Measurements from ENCODE around the gene IL22.

IL22 gene, protein sequence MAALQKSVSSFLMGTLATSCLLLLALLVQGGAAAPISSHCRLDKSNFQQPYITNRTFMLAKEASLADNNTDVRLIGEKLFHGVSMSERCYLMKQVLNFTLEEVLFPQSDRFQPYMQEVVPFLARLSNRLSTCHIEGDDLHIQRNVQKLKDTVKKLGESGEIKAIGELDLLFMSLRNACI

GRCh38 chr12:68253504-68253903, at the start of gene IL22:
IL22 (minus strand) TSS chr12:68253604; CDS start chr12:68253448, 156 bp downstream.
- no peak for DNase-seq

DNA sequence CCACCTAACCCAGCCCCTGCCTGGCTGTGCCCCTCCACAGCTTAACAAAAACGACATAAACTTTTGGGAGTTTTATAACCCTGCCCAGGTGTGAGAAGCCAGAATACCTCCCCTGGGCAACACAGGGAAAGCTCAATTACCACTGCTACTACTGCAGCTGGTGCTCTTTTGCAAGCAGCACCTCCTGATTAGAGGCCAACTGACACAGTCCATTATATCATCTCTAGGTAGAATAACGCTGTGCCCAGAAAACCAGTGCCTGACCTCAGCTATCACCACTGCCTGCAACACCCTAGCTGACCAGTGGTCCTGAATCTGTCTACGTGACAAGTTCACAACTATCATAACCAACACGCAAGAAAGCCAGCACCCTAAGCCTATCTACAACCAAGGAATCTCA, 44.5 kb upstream of the IL22 start:
- DNase-seq: no peak

DNA sequence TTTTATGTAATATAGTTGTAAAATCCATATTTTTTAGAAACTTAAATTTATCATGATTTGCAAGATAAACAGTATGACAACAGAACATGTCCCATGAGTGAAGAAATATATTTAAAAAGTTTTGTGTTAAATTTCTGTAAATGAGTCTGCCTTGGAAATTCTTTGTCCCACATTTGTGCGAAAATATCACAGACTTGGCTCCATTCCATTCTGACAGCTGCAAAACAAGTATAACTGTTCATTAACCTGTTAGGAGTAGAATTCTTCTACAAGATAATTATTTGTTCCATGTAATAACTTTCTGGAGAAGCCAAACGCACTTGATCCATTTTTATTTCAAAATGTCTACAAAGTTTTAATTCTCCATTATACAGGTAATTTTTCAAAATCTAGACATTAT, 40.8 kb upstream of the IL22 start:
- no peak for DNase-seq

GRCh38 chr12:68293347-68293746, 39.9 kb upstream of the IL22 start:
- no peak for DNase-seq

GRCh38 chr12:68292151-68292943, 38.9 kb upstream of the IL22 start:
- no peak for DNase-seq

GRCh38 chr12:68291396-68292036, 38.1 kb upstream of the IL22 start:
- no peak for DNase-seq

DNA sequence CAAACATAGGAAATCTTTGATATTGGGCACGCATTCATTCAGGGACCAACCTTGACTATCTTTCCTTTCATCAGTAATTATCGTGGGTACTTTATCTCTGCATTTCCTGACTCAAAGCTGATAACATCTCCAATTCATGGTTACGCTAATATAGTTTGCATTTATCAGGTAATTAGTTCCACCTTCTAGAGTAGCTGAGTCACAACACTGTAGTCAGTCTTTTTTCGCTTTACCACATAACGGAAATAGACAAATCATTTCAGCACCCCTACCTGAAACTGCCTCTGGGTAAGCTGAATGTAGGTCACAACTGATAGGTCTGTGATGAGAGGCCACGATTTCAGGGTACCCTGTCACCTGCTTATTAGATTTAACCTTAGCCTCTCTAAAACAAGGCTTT, 36.7 kb upstream of the IL22 start:
- DNase-seq: peak; percentile 71

- DNase-seq: no peak
These were observed 33.7 kb upstream of the IL22 start for GRCh38 chr12:68287106-68287505.

DNA sequence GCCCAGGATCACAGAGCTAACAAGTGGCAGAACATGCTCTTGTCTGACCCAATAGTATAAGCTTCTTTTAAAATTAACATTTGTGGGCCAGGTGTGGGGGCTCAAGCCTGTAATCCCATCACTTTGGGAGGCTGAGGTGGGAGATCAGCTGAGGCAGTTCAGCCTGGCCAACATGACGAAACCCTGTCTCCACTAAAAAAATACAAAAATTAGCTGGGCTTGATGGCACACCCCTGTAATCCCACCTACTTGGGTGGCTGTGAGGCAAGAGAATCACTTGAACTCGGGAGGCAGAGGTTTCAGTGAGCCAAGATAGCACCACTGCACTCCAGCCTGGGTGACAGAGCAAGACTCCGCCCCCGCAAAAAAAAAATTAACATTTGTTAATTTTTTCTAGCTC, 33.0 kb upstream of the IL22 start:
- no peak for DNase-seq

DNA sequence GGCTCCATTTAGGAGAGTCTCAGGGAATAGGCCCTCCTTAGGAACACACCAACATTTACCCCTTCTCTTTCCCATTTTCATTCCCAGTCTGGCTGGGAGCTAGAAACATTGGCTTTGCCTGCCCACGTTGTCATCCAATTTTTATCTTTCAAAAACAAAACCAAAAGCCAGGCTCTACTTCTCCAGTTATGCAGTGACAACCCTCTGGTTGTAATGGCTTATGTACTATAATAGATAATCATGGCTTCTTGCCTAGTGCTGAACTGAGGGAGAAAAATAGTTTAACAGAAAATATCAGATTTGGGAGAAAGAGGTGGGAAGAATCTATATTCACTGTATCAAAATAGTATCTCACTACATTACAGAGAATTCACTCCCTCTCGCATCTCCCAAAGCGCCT, 32.1 kb upstream of the IL22 start:
- no peak for DNase-seq

GRCh38 chr12:68281322-68282077, 28.1 kb upstream of the IL22 start:
- DNase-seq: no peak

DNA sequence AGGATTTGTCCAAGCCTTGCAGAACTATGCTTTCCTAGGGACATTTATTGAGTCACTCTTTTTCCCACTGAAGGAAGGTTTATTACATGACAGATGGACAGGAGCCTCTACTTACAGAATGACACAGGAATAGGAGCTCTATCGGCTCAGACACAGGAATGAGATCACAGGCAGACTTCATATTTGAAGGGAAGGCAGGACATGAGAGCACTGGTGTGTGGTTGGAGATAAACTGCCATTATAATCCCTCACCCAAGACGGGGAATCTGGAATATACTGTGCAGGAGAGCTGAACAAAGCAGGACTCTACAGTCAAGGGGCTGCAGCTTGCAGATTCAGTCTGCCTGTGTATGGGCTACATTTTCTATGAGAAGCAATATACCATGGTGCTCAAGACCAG, 26.8 kb upstream of the IL22 start:
- no peak for DNase-seq

DNA sequence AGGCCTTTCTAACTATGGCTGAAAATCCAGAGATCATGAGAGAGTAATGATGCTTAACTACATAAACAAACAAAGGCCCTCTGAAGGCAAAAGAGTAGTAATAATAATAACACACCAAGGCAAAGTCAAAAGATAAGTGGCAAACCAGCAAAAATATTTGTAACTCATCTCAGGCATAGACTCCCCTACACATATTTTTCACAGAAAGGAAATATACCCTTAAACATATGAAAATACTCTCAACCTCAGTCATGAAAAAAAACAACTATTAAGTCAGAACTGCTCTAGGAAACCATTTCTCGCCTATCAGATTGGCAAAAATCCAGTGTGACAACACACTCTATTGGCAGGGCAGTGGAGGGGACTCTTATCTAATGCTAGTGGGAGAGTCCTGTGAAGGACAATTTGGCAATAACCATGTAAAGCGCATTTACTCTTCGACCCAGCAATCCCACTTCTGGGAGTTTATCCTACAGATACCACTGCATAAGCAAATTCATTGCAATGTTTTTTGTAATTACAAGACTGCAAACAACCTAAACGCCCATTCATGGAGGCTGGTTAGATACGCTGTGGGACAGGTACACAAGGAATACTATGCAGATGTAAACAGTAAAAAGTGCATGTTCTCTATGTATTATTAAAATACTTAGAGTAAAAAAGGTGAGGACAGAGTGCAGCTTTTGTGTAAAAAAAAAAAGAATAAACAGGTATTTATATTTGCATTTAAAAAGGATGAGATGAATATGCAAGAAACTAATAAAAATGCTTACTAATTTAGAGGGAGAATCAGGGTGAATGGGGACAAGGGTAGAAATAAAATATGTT, 26.0 kb upstream of the IL22 start:
- DNase-seq: no peak

- DNase-seq: no peak
These were observed 23.1 kb upstream of the IL22 start for GRCh38 chr12:68276402-68276930.

DNA sequence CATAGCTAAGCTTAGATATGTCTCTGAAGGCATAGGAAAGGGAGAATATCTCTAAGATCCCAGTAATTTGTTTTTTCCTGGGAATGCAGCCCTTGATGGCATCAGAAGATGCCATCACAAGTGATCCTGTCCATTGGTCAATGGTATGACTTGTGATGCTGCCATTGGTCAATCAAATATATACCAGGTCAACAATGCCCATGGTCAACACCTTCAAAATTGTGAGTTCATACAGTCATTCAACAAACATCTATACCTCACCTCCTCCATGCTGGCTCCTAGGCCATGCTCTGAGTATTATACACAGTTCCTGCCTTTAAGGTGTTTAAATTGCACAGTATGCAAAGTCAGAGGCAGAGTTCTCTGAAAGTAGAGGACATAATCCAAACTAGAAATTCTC, 19.3 kb upstream of the IL22 start:
- DNase-seq: no peak

- DNase-seq: no peak
These were observed 17.9 kb upstream of the IL22 start for GRCh38 chr12:68271346-68271745.

DNA sequence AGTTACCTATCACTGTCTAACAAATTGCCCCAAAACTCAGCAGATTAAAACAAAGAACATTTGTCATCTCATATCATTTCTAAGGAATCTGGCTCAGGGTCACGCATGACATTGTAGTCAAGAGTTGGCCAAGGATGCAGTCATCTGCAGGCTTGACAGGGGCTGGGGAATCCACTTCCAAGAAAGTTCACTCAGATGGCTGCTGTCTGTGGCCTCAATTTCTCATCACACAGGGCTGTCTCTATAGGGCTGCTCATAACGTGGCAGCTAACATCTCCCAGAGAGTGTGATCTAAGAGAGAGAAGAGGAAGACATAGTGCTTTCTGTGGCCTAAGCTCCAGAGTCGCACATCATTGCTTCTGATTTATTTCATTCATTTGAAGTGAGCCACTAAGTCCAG, 17.0 kb upstream of the IL22 start:
- no peak for DNase-seq

DNA sequence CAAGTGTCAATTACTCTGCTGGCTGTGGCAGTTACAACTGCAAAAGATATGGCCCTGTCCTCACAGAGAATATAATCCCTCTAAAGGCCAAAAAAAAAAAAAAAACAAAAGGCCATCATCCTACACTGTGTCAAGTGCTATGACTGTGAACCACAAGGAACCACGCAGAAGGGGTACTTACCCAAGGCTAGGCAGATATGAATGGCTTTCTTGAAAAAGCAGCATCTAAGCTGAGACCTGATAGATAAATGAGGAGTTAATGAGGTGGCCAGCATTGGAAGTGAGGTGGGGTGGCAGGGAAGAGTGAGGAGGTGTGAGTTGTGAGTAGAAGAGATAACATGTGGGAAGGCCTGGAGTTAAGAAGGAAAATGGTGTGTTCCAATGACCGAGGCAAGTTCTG, 16.4 kb upstream of the IL22 start:
- DNase-seq: no peak

- DNase-seq: no peak
These were observed 15.6 kb upstream of the IL22 start for GRCh38 chr12:68268967-68269366.

DNA sequence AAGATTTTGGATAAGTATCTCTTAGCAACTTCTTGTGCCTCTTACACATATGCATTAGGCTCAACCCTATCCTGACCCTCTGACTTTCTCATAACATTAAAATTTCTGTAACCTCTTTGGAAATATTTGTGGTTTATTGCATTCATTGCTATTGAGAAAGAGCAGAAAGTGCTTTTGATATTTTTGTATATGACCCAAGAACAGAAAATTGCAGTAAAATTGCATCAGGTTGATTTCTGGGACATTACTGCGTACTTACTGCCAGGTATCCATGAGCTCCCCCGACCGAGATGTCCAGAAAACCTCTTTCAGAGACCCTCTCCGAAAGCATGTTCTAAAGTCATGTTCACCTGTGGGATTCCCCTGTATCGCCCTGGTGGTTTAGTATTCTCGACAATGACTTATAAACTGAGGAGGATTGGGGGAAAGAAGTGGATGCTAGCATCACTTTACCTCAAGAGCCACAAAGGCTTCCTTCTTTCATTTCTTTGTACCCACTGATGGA, 14.5 kb upstream of the IL22 start:
- DNase-seq: no peak

DNA sequence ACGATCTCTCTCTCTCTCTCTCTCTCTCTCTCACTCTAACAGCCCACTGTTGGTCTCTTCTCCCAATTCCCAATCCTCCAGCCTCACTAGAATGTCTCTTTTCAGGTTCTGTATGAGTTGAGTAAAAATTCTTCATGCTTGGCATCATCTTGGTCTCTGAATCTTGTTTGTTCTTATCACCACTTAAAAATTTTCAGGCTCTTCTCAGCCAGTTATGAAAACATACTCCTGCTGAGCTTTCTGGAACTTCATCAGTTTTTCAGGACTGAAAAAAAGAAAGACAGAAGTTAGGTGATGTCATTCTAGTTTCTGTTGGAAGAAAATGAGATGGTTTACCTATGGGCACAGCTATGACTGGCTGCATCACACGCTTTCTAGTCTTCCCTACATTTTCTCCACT, 11.5 kb upstream of the IL22 start:
- no peak for DNase-seq

Data from activated effector memory CD4-positive, alpha-beta T cell treated with anti-CD3 and anti-CD28 coated beads, Interleukin-2, amount 50 U/mL, for 16 hours (primary cell).